Adrenal gland (tissue), 5 donors: ENCODE results near the gene ZFYVE16.

ENCODE experiments used
- POLR2A ChIP-seq, 2 donors: fragments of 450-650 bp; IDR thresholded peaks; one replicate each; pipeline ENCODE4 v1.6.1; 2017; ENCODE audit warnings: antibody characterized with exemption in 2 of 2, mild to moderate bottlenecking in 2 of 2, moderate library complexity in 1 of 2
- TF ChIP-seq, protein P1 (sequence below), 6 experiments: fragments of 450-650 bp in 4 of 6; fragments of 200-600 bp in 2 of 6; sonication (generic) in 1 of 6; IDR thresholded peaks; 1 replicate in 5 of 6; 2 replicates in 1 of 6; pipeline versions ENCODE4 v1.5.1 to v1.8.0; 2016 to 2021; ENCODE audit warnings: antibody characterized with exemption in 6 of 6, mild to moderate bottlenecking in 2 of 6, moderate library complexity in 1 of 6
- donor health status: DM: no; HTN: no; CAD: no.

DNA sequence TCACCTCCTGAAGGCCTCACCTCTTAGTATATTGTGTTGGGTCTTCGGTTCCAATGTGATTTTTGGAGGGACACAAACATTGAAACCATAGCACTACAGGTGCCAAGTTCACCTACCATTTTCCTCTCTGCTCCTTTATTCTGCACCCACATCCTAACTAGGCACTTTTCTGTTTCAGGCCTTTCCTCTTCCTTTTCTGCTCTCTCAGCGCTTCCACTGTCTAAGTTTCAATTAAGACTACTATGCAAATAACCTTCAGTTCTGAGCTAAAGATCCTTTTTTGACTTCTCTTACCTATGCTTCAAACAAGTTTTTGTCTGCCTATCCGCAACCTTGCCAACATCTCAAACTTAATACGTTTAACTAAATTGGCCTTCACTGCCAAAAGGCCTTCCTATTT, 25.4 kb upstream of the ZFYVE16 start:
- TF ChIP-seq, protein P1, sequence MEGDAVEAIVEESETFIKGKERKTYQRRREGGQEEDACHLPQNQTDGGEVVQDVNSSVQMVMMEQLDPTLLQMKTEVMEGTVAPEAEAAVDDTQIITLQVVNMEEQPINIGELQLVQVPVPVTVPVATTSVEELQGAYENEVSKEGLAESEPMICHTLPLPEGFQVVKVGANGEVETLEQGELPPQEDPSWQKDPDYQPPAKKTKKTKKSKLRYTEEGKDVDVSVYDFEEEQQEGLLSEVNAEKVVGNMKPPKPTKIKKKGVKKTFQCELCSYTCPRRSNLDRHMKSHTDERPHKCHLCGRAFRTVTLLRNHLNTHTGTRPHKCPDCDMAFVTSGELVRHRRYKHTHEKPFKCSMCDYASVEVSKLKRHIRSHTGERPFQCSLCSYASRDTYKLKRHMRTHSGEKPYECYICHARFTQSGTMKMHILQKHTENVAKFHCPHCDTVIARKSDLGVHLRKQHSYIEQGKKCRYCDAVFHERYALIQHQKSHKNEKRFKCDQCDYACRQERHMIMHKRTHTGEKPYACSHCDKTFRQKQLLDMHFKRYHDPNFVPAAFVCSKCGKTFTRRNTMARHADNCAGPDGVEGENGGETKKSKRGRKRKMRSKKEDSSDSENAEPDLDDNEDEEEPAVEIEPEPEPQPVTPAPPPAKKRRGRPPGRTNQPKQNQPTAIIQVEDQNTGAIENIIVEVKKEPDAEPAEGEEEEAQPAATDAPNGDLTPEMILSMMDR (IDR thresholded peaks at IDR 0.05), result no peak
- no peak for TF ChIP-seq POLR2A (IDR thresholded peaks at IDR 0.05)
